OCI-LY7 (cell line): Measurements from ENCODE around the gene KRTAP24-1. TPM values are rescaled to one million over a fixed set of nuclear protein-coding genes. Genes with fewer than 3 reads are reported as not detected.

Experiments used
- BruUV-seq: library from RNA; stranded (reverse); fragments of 400-500 nt; replicated peaks from 2 replicates; lab custom pipeline; 2021; lab: Mats Ljungman, UMichigan
- CTCF ChIA-PET: fragments of 300-600 bp; sonication (Branson Sonifier 250); formaldehyde crosslinking; loops from one replicate; lab custom pipeline; 2022; ENCODE audit warnings: antibody characterized with exemption; ENCODE audit not compliant: unreplicated experiment; lab: Charles Lee
- POLR2A ChIA-PET: fragments of 300-600 bp; sonication (Branson Sonifier 250); formaldehyde crosslinking; loops from one replicate; lab custom pipeline; 2022; ENCODE audit warnings: antibody characterized with exemption; lab: Charles Lee
- DNase-seq: peaks from one replicate; pipeline ENCODE4 v3.0.0-alpha.2; 2015; ENCODE audit warnings: low spot score
- H2AFZ ChIP-seq: fragments of 200-600 bp; sonication (generic), shearing (Covaris generic); 2 replicates; pipeline ENCODE4 v1.6.1; 2014; ENCODE audit warnings: mild to moderate bottlenecking, antibody characterized with exemption, low read length, moderate library complexity
- H3K27ac ChIP-seq: fragments of 200-600 bp; sonication (generic); 2 replicates; pipeline ENCODE4 v1.5.1; 2014; ENCODE audit warnings: mixed run types, low read depth, mild to moderate bottlenecking, moderate library complexity, low read length, inconsistent platforms; ENCODE audit not compliant: poor library complexity, severe bottlenecking
- H3K36me3 ChIP-seq: fragments of 200-600 bp; sonication (generic); 2 replicates; pipeline ENCODE4 v1.6.1; 2014; ENCODE audit warnings: mild to moderate bottlenecking, antibody characterized with exemption, low read length, moderate library complexity, mixed read lengths; ENCODE audit not compliant: insufficient read depth
- H3K4me1 ChIP-seq: fragments of 200-600 bp; sonication (generic); 2 replicates; pipeline ENCODE4 v1.5.1; 2014; ENCODE audit warnings: mild to moderate bottlenecking, low read length; ENCODE audit not compliant: insufficient read depth, poor library complexity, severe bottlenecking
- H3K4me2 ChIP-seq: fragments of 200-600 bp; sonication (generic); 2 replicates; pipeline ENCODE4 v1.6.1; 2014; ENCODE audit warnings: mild to moderate bottlenecking, low read length
- H3K4me3 ChIP-seq: fragments of 200-600 bp; sonication (generic); 2 replicates; pipeline ENCODE4 v1.5.1; 2014; ENCODE audit warnings: mild to moderate bottlenecking, low read depth, low read length; ENCODE audit not compliant: poor library complexity, severe bottlenecking
- H3K79me2 ChIP-seq: fragments of 200-600 bp; sonication (generic); 2 replicates; pipeline ENCODE4 v1.6.1; 2016; ENCODE audit warnings: low read depth, mild to moderate bottlenecking, low read length, moderate library complexity, mixed read lengths; ENCODE audit not compliant: insufficient read depth
- H3K9me2 ChIP-seq: fragments of 200-600 bp; sonication (generic); 2 replicates; pipeline ENCODE4 v1.6.1; 2016; ENCODE audit warnings: mild to moderate bottlenecking, low read length, mixed read lengths; ENCODE audit not compliant: insufficient read depth
- H3K9me3 ChIP-seq: fragments of 200-600 bp; sonication (generic); 2 replicates; pipeline ENCODE4 v1.6.1; 2014; ENCODE audit warnings: mild to moderate bottlenecking, mixed run types, low read length, mixed read lengths
- H4K20me1 ChIP-seq: fragments of 200-600 bp; sonication (generic); 2 replicates; pipeline ENCODE4 v1.6.1; 2014; ENCODE audit warnings: mild to moderate bottlenecking, antibody characterized with exemption, low read length, moderate library complexity, mixed read lengths; ENCODE audit not compliant: insufficient read depth
- CTCF ChIP-seq: fragments of 200-600 bp; sonication (generic); conservative IDR thresholded peaks from 2 replicates; pipeline ENCODE4 v1.5.1; 2014; ENCODE audit warnings: mild to moderate bottlenecking, antibody characterized with exemption, low read length, moderate library complexity, mixed read lengths
- EZH2phosphoT487 ChIP-seq: fragments of 200-600 bp; sonication (generic); IDR thresholded peaks from 2 replicates; pipeline ENCODE4 v1.6.1; 2018; ENCODE audit warnings: low read depth, borderline replicate concordance, mild to moderate bottlenecking, mixed run types, antibody characterized with exemption, low read length, moderate library complexity, mixed read lengths
- intact Hi-C: fragments of 100-400 bp; cut with micrococcal nuclease; formaldehyde crosslinking; loops from one replicate; pipeline ENCODE4 v1.10.0; 2022; ENCODE audit not compliant: unreplicated experiment
- total RNA-seq, 2 experiments: library from RNA; depleted of rRNA in 1 of 2; stranded (reverse); fragments of >200 nt in 1 of 2; shearing (Covaris generic) in 1 of 2; gene quantifications; 2 replicates each; pipeline ENCODE4 v1.2.3, GENCODE V29; 2014 to 2022

KRTAP24-1 gene
- total RNA-seq, 2 experiments from 2014 or later = not detected

DNA sequence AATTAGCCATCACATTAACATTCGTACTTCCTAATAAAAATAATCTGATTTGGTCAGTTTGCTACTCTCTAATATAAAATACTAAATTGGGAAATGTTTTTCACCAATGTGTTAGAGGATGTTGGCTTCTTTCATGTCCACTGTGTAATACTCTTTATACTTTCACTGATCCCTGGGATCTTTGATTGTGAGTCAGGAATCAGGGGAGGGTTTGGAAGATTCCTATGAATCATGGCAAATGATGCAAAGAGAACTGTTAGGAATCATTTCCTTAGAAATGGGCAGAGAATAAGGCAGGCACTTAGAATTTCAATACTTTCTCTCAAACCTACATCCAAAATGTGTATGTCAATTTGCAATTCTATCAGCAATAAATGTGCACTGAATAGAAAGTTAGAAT, 31.0 kb downstream of the KRTAP24-1 start:
- ChIA-PET CTCF (no interaction called here), POLR2A (no interaction called here)
- no TSS peak for BruUV-seq
- H3K4me3 ChIP-seq = no peak overlapping the region
- H3K9me2 ChIP-seq = no peaks in the 10 kb centered on the region
- intact Hi-C loops = no loop called here
- H3K9me3 ChIP-seq = no peaks in the 10 kb centered on the region
- H3K36me3 ChIP-seq = no peaks in the 10 kb centered on the region
- no peak for DNase-seq
- H2AFZ ChIP-seq = no peak overlapping the region
- no peak overlapping the region for H3K27ac ChIP-seq
- no peaks in the 10 kb centered on the region for H4K20me1 ChIP-seq
- no peak overlapping the region for H3K4me2 ChIP-seq
- TF ChIP-seq EZH2phosphoT487 (no peak), CTCF (no peak)
- H3K79me2 ChIP-seq = no peaks in the 10 kb centered on the region
- H3K4me1 ChIP-seq = no peaks in the 10 kb centered on the region

GRCh38 chr21:30249936-30250335, 32.8 kb downstream of the KRTAP24-1 start:
- Histone ChIP-seq H3K4me1 (no peaks in the 10 kb centered on the region), H3K27ac (no peak overlapping the region), H3K79me2 (no peaks in the 10 kb centered on the region), H4K20me1 (no peaks in the 10 kb centered on the region), H3K4me2 (no peak overlapping the region), H3K4me3 (no peak overlapping the region), H3K9me3 (no peaks in the 10 kb centered on the region), H2AFZ (no peak overlapping the region), H3K36me3 (no peaks in the 10 kb centered on the region), H3K9me2 (no peaks in the 10 kb centered on the region)
- no peak for TF ChIP-seq CTCF
- no peak for TF ChIP-seq EZH2phosphoT487
- BruUV-seq = no TSS peak
- DNase-seq = no peak
- intact Hi-C loops = no loop called here
- ChIA-PET CTCF (no interaction called here), POLR2A (interaction anchor here (0.6 kb wide), 1 partner anchor 9 kb away, joined by 3 read pairs; no protein-coding TSS in a partner anchor)

DNA sequence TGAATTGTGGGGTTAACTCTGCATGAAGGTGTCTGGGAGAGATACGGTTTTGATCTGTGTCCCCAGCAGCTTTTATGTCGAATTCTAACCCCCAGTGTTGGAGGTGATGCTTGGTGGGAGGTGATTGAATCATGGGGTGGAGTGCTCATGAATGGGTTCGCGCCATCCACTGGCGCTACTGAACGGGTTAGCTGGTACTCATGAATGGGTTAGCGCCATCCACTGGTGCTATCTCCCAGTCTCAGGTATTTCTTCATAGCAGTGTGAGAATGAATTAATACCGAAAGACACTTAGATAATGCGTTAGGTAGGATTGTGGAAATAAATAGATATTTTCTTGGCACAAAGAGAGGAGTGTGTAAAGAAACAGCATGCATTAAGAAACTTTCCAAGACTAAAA, 33.9 kb downstream of the KRTAP24-1 start:
- TF ChIP-seq EZH2phosphoT487 = no peak
- no peak for TF ChIP-seq CTCF
- Histone ChIP-seq H2AFZ (no peak overlapping the region), H3K9me3 (no peaks in the 10 kb centered on the region), H3K9me2 (no peaks in the 10 kb centered on the region), H4K20me1 (no peaks in the 10 kb centered on the region), H3K36me3 (no peaks in the 10 kb centered on the region), H3K4me3 (no peak overlapping the region), H3K79me2 (no peaks in the 10 kb centered on the region), H3K4me2 (no peak overlapping the region), H3K4me1 (no peaks in the 10 kb centered on the region), H3K27ac (no peak overlapping the region)
- intact Hi-C loops = no loop called here
- no TSS peak for BruUV-seq
- CTCF ChIA-PET = no interaction called here
- no peak for DNase-seq
- POLR2A ChIA-PET = no interaction called here
